Breast epithelium (tissue), 4 donors: ENCODE data around the gene JCHAIN. TPM values are rescaled to one million over a fixed set of nuclear protein-coding genes. Genes with fewer than 3 reads are reported as not detected.

Experiments
- DNase-seq, 2 donors: peaks; one replicate each; pipeline ENCODE4 v3.0.0-alpha.2; 2019; ENCODE audit warnings: low spot score in 2 of 2
- H3K27ac ChIP-seq, 2 donors: fragments of 200-600 bp; sonication (generic) in 1 of 2; one replicate each; pipeline ENCODE4 v1.5.1; 2016 to 2019; ENCODE audit warnings: mild to moderate bottlenecking in 1 of 2
- H3K27me3 ChIP-seq, 2 donors: fragments of 200-600 bp; sonication (generic) in 1 of 2; one replicate each; pipeline versions ENCODE4 v1.5.1 to v1.6.0; 2017 to 2019; ENCODE audit warnings: control low read depth in 1 of 2, mild to moderate bottlenecking in 1 of 2
- H3K36me3 ChIP-seq: fragments of 200-600 bp; one replicate; pipeline ENCODE4 v1.5.1; 2019
- H3K4me1 ChIP-seq, 2 donors: fragments of 200-600 bp; sonication (generic); one replicate each; pipeline ENCODE4 v1.5.1; 2016 to 2019; ENCODE audit warnings: control low read depth in 1 of 2
- H3K4me3 ChIP-seq, 3 donors: fragments of 200-600 bp; sonication (generic); 1 replicate in 2 of 3; 2 replicates in 1 of 3; pipeline ENCODE4 v1.5.1; 2016 to 2019; ENCODE audit warnings: mild to moderate bottlenecking in 3 of 3, moderate library complexity in 2 of 3
- H3K9me3 ChIP-seq, 2 donors: fragments of 200-600 bp; sonication (generic) in 1 of 2; one replicate each; pipeline ENCODE4 v1.5.1; 2016 to 2019; ENCODE audit warnings: control low read depth in 1 of 2
- CTCF ChIP-seq, 3 donors: fragments of 450-650 bp; IDR thresholded peaks; one replicate each; pipeline ENCODE4 v1.5.1; 2016 to 2017; ENCODE audit warnings: antibody characterized with exemption in 3 of 3, mild to moderate bottlenecking in 3 of 3, moderate library complexity in 3 of 3
- POLR2A ChIP-seq: fragments of 450-650 bp; IDR thresholded peaks from one replicate; pipeline ENCODE4 v1.6.1; 2016; ENCODE audit warnings: antibody characterized with exemption, mild to moderate bottlenecking, moderate library complexity
- POLR2AphosphoS5 ChIP-seq, 3 donors: sonication (generic); formaldehyde crosslinking; IDR thresholded peaks; one replicate each; pipeline ENCODE4 v1.6.1; 2017; ENCODE audit warnings: antibody characterized with exemption in 3 of 3
- intact Hi-C: fragments of 100-400 bp; cut with DNase I; formaldehyde crosslinking; loops from one replicate; pipeline ENCODE4 v1.15.1; 2023; ENCODE audit warnings: low total_unique reads
- total RNA-seq, 3 donors: library from RNA; depleted of rRNA; stranded (reverse); fragments of >200 nt; gene quantifications; one replicate each; pipeline ENCODE4 v1.1.0, GENCODE V29; 2016

JCHAIN gene
- total RNA-seq, 3 donors from 2014 or later, result 10.1 to 700 (median 337) TPM

DNA sequence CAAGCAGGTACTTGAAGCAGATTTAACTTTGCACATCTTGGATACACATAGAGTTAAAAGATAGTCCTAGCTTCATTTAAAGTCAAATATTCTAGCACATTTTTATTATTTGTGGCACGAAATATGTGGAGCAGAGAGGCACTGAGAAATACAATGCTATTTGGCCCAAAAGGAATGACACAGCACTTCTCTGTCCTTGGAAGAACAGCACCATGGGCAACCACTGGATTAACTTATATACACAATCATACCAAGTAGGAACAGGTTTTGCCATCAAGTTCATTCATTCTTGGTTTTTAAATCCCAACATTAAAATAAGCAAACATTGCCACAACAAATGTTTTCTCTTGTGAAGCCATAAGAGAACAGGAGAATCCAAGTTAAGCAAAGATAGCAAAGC lies 38.7 kb downstream of the JCHAIN start:
- Histone ChIP-seq H3K9me3 (no peaks in the 10 kb centered on the region), H3K27me3 (no peaks in the 10 kb centered on the region), H3K4me1 (no peaks in the 10 kb centered on the region), H3K4me3 (no peak overlapping the region), H3K36me3 (no peaks in the 10 kb centered on the region), H3K27ac (no peak overlapping the region)
- intact Hi-C loops, result no loop called here
- DNase-seq, result no peak
- TF ChIP-seq POLR2AphosphoS5 (IDR thresholded peaks at IDR 0.05), result no peak
- no peak for TF ChIP-seq CTCF (IDR thresholded peaks at IDR 0.05)
- TF ChIP-seq POLR2A, result no peak

DNA sequence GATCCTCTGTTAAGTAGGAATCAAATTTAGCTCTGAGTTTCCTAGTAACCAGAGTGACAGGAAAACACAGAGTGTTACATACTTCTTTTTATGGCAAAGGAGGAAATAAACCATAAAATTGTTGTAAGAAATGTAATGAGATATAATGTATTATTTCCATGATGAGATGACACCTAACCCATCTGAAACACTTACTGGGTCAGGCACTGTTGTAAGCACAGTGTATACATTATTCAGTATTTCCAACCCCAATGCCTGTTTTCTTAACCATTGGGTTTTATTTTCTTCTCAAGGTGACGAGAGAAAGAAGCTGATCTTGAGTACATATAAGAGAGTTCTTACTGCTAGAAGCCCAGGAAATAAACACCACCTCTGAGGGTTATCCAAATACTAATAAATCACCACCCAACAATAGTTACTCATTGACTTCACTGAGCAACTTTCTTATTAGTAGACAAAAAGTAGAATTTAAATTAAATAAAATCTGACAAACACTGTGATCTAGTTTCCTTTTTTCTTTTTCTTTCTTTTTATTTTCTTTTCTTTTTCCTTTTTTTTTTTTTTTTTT lies 42.0 kb downstream of the JCHAIN start:
- no peak for DNase-seq
- no peaks in the 10 kb centered on the region for H3K27me3 ChIP-seq
- intact Hi-C loops, result no loop called here
- H3K4me3 ChIP-seq, result no peak overlapping the region
- H3K4me1 ChIP-seq, result no peaks in the 10 kb centered on the region
- H3K36me3 ChIP-seq, result no peaks in the 10 kb centered on the region
- no peak for TF ChIP-seq CTCF (IDR thresholded peaks at IDR 0.05)
- TF ChIP-seq POLR2AphosphoS5 (IDR thresholded peaks at IDR 0.05), result no peak
- no peak for TF ChIP-seq POLR2A
- H3K27ac ChIP-seq, result no peak overlapping the region
- H3K9me3 ChIP-seq, result no peaks in the 10 kb centered on the region

DNA sequence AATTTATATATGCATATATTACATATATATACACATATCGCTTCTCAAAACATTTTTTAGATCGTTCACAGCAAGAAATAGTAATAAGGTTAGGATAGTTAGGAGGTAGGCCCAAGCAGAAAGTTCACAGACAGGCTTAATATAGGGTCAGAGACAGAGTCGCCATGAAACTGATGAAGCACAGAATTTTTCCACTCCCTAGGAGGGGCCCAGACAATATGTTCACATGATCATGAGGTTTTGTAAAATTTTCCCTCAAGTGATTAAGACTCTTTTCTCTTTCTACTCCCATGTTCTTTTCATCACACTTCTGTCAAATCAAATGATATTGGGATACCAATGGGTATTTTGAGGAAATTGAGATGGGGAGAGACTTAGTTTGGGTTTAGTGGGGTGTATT lies 43.0 kb downstream of the JCHAIN start:
- H3K27ac ChIP-seq, result no peak overlapping the region
- H3K36me3 ChIP-seq, result no peaks in the 10 kb centered on the region
- no peak for DNase-seq
- no peak overlapping the region for H3K4me3 ChIP-seq
- no peaks in the 10 kb centered on the region for H3K27me3 ChIP-seq
- H3K4me1 ChIP-seq, result no peaks in the 10 kb centered on the region
- H3K9me3 ChIP-seq, result no peaks in the 10 kb centered on the region
- intact Hi-C loops, result no loop called here
- TF ChIP-seq POLR2A (no peak), CTCF (IDR thresholded peaks at IDR 0.05) (no peak), POLR2AphosphoS5 (IDR thresholded peaks at IDR 0.05) (no peak)

DNA sequence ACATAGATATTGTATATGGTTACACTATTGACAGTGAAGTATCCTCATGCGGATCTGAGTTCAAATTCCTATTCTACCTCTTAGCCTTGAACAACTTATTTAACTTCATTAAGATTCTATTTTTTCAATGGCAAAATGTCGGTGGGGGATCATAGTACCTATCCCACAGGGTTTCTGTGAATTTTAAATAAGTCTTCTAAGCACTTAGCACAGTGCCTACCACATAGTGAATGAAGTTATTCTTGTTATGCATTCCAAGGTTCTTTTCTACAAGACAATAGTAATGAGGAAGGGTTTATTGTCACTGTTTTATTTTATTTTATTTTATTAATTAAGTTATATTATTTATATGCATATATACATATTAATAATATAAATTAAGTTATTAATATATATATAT lies 46.5 kb downstream of the JCHAIN start:
- no peaks in the 10 kb centered on the region for H3K4me1 ChIP-seq
- TF ChIP-seq POLR2AphosphoS5 (IDR thresholded peaks at IDR 0.05) (no peak), CTCF (IDR thresholded peaks at IDR 0.05) (no peak), POLR2A (no peak)
- H3K9me3 ChIP-seq, result no peaks in the 10 kb centered on the region
- H3K4me3 ChIP-seq, result no peak overlapping the region
- no peaks in the 10 kb centered on the region for H3K36me3 ChIP-seq
- no peak overlapping the region for H3K27ac ChIP-seq
- intact Hi-C loops, result no loop called here
- H3K27me3 ChIP-seq, result no peaks in the 10 kb centered on the region
- no peak for DNase-seq

DNA sequence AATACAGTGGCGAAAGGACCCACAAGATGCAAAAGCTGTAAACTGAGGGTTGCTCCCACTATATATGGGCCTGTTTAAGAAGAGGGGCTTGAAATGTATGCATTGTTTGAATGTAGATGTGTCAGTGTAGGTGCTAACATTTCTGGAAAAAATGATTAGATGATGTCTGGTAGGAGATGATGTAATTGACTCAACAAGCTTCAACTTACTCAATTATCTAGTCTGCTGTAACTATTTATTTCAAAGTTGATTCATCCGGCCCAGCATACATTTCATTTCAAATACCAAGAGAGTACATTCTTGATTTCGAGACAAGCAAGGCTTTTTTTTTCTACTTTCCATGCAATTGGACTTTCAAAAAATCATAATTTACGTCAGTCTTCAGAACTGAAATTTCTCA lies 47.0 kb downstream of the JCHAIN start:
- Histone ChIP-seq H3K9me3 (no peaks in the 10 kb centered on the region), H3K36me3 (no peaks in the 10 kb centered on the region), H3K27me3 (no peaks in the 10 kb centered on the region), H3K4me1 (no peaks in the 10 kb centered on the region), H3K4me3 (no peak overlapping the region), H3K27ac (no peak overlapping the region)
- intact Hi-C loops, result no loop called here
- DNase-seq, result no peak
- TF ChIP-seq POLR2AphosphoS5 (IDR thresholded peaks at IDR 0.05) (no peak), CTCF (IDR thresholded peaks at IDR 0.05) (no peak), POLR2A (no peak)
